ENCODE measurements around the gene OR5A2. TPM values are rescaled to one million over a fixed set of nuclear protein-coding genes. Genes with fewer than 3 reads are reported as not detected.

Gene OR5A2
- not detected for total RNA-seq
- not detected for polyA plus RNA-seq
- long read RNA-seq, donor 1 = 0 reads
- long read RNA-seq, donor 2 = 0 reads

GRCh38 chr11:59426361-59427067, at the start of gene OR5A2:
Gene OR5A2, minus strand, starts transcription at chr11:59426413. Its CDS starts 3,460 bp downstream, at chr11:59422953.
- intact Hi-C loops (cut with DNase I; ENCODE audit: low total_unique reads) = loop anchor here (10.0 kb wide), 1 partner anchor 142 kb away; no protein-coding TSS in a partner anchor

DNA sequence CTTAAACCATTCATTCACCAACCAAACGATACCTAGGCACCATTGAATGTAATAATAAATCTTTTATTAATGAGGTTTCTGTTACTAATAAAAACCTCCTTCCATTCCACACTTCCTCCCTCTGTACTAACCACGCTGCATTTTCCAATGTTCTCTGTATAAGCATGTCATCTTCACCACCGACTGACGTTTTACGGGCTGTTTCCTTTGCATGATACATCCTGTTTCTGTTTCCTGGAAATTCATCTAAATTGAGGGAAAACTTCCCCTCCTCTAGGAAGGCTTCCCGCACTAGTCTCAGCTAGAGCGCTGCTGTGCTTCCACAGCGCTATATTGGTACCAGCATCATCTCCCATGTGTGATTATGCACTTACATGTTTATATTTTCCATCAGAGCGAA, 49.0 kb upstream of the OR5A2 start:
- DNase-seq = no peak
- TF ChIP-seq, protein P1, sequence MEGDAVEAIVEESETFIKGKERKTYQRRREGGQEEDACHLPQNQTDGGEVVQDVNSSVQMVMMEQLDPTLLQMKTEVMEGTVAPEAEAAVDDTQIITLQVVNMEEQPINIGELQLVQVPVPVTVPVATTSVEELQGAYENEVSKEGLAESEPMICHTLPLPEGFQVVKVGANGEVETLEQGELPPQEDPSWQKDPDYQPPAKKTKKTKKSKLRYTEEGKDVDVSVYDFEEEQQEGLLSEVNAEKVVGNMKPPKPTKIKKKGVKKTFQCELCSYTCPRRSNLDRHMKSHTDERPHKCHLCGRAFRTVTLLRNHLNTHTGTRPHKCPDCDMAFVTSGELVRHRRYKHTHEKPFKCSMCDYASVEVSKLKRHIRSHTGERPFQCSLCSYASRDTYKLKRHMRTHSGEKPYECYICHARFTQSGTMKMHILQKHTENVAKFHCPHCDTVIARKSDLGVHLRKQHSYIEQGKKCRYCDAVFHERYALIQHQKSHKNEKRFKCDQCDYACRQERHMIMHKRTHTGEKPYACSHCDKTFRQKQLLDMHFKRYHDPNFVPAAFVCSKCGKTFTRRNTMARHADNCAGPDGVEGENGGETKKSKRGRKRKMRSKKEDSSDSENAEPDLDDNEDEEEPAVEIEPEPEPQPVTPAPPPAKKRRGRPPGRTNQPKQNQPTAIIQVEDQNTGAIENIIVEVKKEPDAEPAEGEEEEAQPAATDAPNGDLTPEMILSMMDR (IDR thresholded peaks at IDR 0.05 in 8 of 11, conservative IDR thresholded peaks at IDR 0.05 in 3 of 11) = no peak
- TF ChIP-seq POLR2AphosphoS5 (IDR thresholded peaks at IDR 0.05) (no peak), POLR2A (IDR thresholded peaks at IDR 0.05) (no peak)
- Histone ChIP-seq H3K27ac (no peak overlapping the region), H3K9me3 (no peaks in the 10 kb centered on the region), H3K4me1 (peaks cover 0 to 4% (median 0%) of the 10 kb centered on the region in 6 donors), H3K36me3 (no peaks in the 10 kb centered on the region), H3K4me3 (no peak overlapping the region), H3K27me3 (replicated peaks in 1 of 7) (no peaks in the 10 kb centered on the region)
- 44 to 59% (median 53%) methylated on average over 9 of the region's 9 CpGs for WGBS, 5 donors
- intact Hi-C loops (cut with DNase I; ENCODE audit: low total_unique reads) = no loop called here

More at GRCh38 chr11:59426361-59427067, at the start of gene OR5A2:
- H3K9me3 ChIP-seq = no peaks in the 10 kb centered on the region
- no peak for DNase-seq
- peaks cover 0 to 2% (median 0%) of the 10 kb centered on the region in 7 donors for H3K27me3 ChIP-seq (replicated peaks in 1 of 7)
- 75 to 86% (median 82%) methylated on average over 5 of the region's 5 CpGs for WGBS, 5 donors
- H3K27ac ChIP-seq = no peak within 1 kb of the TSS
- TF ChIP-seq, protein P1 (IDR thresholded peaks at IDR 0.05 in 8 of 11, conservative IDR thresholded peaks at IDR 0.05 in 3 of 11) = no peak
- TF ChIP-seq POLR2A (IDR thresholded peaks at IDR 0.05) (no peak), POLR2AphosphoS5 (IDR thresholded peaks at IDR 0.05) (no peak)
- no peaks in the 10 kb centered on the region for H3K4me1 ChIP-seq
- H3K36me3 ChIP-seq = no peaks in the 10 kb centered on the region
- no peak within 1 kb of the TSS for H3K4me3 ChIP-seq

GRCh38 chr11:59473015-59473414, 46.8 kb upstream of the OR5A2 start, which contains the start of gene OR4D10:
Gene OR4D10, plus strand, starts transcription at chr11:59473315. Its CDS starts 4,115 bp downstream, at chr11:59477430.
- TF ChIP-seq, protein P1 (IDR thresholded peaks at IDR 0.05 in 8 of 11, conservative IDR thresholded peaks at IDR 0.05 in 3 of 11) = no peak
- TF ChIP-seq POLR2AphosphoS5 (IDR thresholded peaks at IDR 0.05) (no peak), POLR2A (IDR thresholded peaks at IDR 0.05) (no peak)
- Histone ChIP-seq H3K27ac (no peak within 1 kb of the TSS), H3K9me3 (no peaks in the 10 kb centered on the region), H3K27me3 (replicated peaks in 1 of 7) (peaks cover 0 to 4% (median 0%) of the 10 kb centered on the region in 7 donors), H3K4me1 (peaks cover 0 to 4% (median 0%) of the 10 kb centered on the region in 6 donors), H3K36me3 (no peaks in the 10 kb centered on the region), H3K4me3 (no peak within 1 kb of the TSS)
- intact Hi-C loops (cut with DNase I; ENCODE audit: low total_unique reads) = no loop called here
- DNase-seq = no peak

DNA sequence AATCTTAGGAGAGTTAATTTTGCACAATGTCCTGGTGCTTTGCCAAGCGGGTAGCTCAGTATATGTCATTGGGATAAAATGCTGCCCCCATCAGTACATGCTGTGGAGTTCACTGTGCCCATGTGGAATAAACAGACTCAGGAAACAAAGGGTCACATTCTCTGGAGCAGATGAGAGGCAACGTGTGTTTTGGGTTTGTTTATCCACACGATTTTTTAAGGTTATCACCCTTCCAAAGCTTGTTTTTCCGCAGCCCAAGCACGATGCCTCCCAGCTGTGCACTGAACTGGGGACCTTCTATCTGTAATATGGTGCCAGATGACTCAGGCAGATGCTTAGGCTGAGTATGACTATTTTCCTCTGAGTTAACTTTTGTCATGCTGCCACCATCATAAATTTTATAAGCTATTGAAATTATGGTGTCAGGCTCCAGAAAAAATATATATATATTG, 37.0 kb upstream of the OR5A2 start:
- DNase-seq = no peak
- intact Hi-C loops (cut with DNase I; ENCODE audit: low total_unique reads) = no loop called here
- H3K36me3 ChIP-seq = no peaks in the 10 kb centered on the region
- H3K27me3 ChIP-seq (replicated peaks in 1 of 7) = peaks cover 0 to 5% (median 0%) of the 10 kb centered on the region in 7 donors
- H3K4me3 ChIP-seq = no peak overlapping the region
- H3K9me3 ChIP-seq = no peaks in the 10 kb centered on the region
- TF ChIP-seq, protein P1 (IDR thresholded peaks at IDR 0.05 in 8 of 11, conservative IDR thresholded peaks at IDR 0.05 in 3 of 11) = no peak
- no peak for TF ChIP-seq POLR2A (IDR thresholded peaks at IDR 0.05)
- TF ChIP-seq POLR2AphosphoS5 (IDR thresholded peaks at IDR 0.05) = no peak
- WGBS, 5 donors = 59 to 78% (median 67%) methylated on average over 5 of the region's 5 CpGs
- H3K27ac ChIP-seq = no peak overlapping the region
- H3K4me1 ChIP-seq = no peaks in the 10 kb centered on the region
